ENCODE data around the gene EYA3.
A peak's percentile ranks its signal among the peaks of the same experiment; 100 is the strongest.
"Not testable (repeated sequence)": the region's sequence is repeated elsewhere in the genome, so short reads cannot be mapped to it uniquely, and the experiment has no call there.

Gene EYA3

GRCh38 chr1:28027238-28027637 is 61.2 kb downstream of the EYA3 start:
- no peak for DNase-seq

DNA sequence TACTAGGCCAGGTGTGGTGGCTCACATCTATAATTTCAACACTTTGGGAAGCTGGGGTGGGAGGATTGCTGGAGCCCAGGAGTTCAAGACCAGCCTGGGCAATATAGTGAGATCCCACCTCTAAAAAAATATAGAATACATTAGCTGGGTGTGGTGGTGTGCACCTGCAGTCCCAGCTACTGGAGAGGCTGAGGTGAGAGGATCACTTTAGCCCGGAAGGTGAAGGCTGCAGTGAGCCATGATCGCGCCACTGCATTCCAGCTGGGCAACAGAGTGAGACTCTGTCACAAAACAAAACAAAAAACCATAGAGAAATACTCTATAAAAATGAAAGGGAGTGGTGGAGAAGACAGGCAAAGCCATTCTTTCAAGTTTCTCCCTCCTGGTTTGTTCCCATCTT is 62.1 kb downstream of the EYA3 start:
- DNase-seq: no peak

DNA sequence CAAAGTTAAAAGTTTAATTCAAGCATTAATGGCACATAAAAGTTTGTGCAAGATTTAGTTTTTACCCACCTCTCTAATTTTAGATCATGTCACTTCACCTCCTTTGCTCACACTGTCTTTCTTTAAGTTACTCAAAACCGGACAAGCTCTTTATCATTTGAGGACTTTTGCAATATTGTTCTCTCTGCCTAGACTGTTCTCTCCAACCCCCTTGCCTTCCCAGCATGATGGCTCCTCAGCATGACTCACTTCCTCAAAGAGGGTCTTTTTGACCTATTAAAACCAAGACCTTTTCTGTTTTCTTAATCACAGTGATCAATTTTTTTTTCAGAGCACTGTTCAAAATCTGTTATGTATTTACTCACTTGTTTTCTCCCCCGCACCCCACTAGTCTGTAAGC is 67.3 kb downstream of the EYA3 start:
- no peak for DNase-seq

DNA sequence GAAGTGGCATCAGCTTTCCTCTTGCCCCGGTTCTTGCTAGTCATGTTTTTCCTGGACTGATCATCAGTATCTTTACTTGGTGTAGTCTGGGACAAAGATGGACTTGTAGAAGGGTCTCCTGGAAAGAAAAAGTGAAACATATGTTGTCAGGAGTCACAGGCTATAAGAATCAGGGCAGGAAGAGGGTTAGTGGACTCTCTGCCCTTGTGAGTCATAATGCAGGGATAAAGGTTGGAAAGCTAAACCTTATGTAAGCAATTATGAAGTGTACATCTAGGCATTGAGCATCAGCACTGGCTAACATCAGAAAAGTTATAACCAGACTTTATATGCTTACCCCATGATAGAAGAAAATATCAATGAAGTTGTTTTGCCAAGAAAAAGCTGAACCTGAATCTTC is 77.4 kb downstream of the EYA3 start:
- DNase-seq: no peak

DNA sequence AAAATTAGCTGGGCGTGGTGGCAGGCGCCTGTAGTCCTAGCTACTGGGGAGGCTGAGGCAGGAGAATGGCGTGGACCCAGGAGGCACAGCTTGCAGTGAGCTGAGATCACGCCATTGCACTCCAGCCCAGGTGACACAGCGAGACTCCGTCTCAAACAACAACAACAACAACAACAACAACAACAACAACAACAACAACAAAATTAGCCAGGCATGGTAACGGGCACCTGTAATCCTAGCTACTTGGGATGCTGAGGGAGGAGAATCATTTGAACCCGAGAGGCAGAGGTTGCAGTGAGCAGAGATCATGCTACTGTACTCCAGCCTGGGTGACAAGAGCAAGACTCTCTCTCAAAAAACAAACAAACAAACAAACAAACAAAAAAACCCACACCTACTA is 85.3 kb downstream of the EYA3 start:
- DNase-seq: not testable (repeated sequence)

GRCh38 chr1:28002600-28002999 is 85.8 kb downstream of the EYA3 start:
- no peak for DNase-seq

GRCh38 chr1:27999055-27999454 is 89.4 kb downstream of the EYA3 start:
- DNase-seq: no peak

- DNase-seq: not testable (repeated sequence)
These were observed 93.9 kb downstream of the EYA3 start for GRCh38 chr1:27994526-27994925.

GRCh38 chr1:27994060-27994459 is 94.3 kb downstream of the EYA3 start:
- no peak for DNase-seq

DNA sequence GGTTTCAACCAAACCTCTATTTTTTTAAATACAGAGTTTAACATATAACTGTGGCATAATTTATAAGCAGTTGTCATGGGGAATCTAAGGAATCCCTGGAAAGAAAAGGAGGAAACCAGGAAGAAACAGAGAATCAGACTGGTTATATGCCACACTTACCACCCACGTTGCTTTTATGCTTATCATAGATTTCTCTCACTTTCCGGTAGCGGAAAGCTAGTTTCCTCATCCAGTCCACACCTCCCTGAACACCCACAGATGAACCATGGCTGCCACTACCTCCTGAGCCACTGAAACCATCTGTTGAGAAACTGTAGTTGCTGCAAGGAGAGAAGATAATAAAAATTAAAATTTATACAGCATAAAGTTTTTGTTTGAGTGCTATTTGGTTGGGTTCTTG is 95.2 kb downstream of the EYA3 start:
- DNase-seq: no peak

DNA sequence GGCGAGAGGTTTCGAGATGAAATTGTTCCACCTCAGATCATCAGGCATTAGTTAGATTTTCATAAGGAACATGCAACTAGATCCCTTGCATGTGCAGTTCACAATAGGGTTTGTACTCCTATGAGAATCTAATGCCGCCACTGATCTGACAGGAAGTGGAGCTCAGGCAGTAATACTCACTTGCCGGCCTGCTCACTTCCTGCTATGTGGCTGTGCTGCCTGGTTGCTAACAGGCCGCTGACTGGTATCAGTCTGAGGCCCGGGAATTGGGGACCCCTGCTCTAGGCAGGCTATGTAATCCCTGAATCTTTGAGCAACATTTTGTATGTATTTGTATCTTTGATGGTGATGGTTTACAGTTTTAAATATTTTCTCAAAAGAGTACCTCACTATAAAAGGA is 96.1 kb downstream of the EYA3 start:
- no peak for DNase-seq

GRCh38 chr1:27990920-27991537 is 97.4 kb downstream of the EYA3 start:
- no peak for DNase-seq

DNA sequence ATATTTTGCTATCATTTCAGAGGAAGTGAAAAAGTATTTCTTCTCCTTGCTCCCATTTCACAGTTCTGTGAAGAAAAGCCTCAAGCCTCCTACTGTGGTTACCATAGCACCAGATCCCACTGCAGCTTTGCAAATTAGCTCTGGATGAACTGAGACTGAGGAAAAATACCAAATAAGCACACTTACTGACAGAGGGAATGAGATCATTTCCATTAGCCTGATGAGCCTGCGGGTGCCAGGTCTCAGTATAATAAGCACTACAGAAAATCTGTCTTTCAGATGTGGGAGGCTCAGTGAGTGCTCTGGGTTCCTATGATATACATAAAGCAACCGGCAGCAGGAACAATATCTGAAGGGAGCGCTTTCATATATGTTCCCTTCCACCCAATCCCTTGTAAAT is 107.3 kb downstream of the EYA3 start:
- DNase-seq: no peak

GRCh38 chr1:27980216-27980845 is 108.1 kb downstream of the EYA3 start:
- DNase-seq: no peak

- no peak for DNase-seq
These were observed 108.6 kb downstream of the EYA3 start for GRCh38 chr1:27979859-27980201.

GRCh38 chr1:27979151-27979858 is 109.1 kb downstream of the EYA3 start:
- DNase-seq: peak; percentile 3

- no peak for DNase-seq
These were observed 114.0 kb downstream of the EYA3 start for GRCh38 chr1:27974417-27974781.

DNA sequence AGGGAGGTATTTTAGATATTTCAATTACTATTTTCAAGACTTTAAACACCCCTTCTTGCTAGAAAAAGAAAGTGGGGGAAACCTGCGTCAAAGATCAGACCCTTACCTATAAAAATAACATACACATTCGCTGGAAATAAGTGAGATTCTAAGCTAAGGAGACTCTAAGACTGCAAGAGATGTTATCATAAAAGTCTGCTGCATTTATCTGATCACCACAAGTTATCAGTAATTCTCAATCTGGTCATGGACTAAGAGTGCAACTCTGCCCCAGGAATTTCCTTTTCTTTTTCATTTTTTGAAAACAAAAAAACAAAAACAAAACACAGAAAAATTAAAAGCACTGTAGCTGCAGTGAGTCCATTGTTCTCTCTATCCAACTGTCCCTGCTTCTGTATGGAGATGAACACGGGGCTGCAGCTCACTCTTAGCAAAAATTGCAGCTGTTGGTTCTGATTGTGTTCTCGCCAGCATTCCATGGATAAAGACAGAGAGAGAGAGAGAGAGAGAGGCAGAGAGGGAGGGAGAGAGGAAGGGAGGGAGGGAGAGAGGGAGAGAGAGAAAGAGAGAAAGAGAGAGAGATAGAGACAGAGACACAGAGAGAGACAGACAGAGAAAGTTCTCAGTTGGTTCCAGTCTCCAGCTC is 114.5 kb downstream of the EYA3 start:
- DNase-seq: no peak

- DNase-seq: no peak
These were observed 116.3 kb downstream of the EYA3 start for GRCh38 chr1:27972141-27972540.

GRCh38 chr1:27971674-27972073 is 116.7 kb downstream of the EYA3 start:
- peak; percentile 3 for DNase-seq

DNA sequence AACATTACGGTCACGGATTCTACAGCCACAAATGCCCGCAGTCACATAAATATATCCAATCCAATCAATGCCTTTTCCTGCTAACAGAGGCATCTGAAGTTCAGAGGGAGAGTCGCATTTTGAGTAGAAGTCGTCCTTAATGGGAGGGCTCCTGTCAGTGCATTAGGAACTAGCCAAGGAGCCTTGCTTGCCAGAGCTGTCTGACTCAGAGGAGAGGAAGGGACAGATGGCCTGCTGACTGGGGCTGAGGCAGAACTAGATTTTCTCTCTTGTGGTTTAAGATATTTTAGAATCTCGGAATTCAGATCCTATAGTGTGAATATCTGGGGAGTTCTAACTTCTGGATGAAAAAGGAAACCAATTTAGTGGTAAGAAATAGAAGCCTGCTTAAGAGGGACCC is 118.0 kb downstream of the EYA3 start:
- DNase-seq: no peak

- DNase-seq: no peak
These were observed 119.7 kb downstream of the EYA3 start for GRCh38 chr1:27968692-27969091.

DNA sequence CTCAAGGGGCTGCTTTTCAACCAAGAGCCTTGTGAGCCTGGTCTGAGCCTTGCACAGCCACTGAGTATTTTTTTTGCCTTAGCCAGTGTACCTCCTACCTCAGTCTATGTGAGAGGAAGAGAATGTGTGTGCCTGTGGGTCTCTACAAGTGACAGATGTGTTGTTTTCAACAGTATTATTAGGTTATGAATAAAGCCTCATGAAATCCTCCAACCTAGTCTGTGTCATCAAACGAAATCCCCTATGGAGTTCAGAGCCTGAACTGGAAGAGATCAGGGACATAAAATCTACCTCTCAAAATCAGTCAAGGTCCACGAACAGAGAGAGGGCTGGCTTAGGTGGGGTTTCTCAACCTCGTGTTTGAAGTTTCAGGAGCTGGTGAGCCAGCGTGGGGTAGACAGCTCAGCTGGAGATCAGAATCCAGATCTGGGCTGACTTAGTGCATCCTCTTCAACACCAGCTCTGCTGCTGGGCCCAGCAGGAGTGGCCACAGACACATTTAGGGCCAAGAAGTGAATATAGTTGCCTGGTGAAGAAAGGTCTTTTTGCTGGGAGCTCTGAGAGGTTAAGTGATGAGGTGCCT is 120.4 kb downstream of the EYA3 start:
- DNase-seq: no peak
